ENCODE data around the gene LMNA. TPM values are rescaled to one million over a fixed set of nuclear protein-coding genes. Genes with fewer than 3 reads are reported as not detected.
A peak's percentile ranks its signal among the peaks of the same experiment; 100 is the strongest.

LMNA gene
- total and polyA plus RNA-seq, 7 donors: 108 to 241 (median 187) TPM

DNA sequence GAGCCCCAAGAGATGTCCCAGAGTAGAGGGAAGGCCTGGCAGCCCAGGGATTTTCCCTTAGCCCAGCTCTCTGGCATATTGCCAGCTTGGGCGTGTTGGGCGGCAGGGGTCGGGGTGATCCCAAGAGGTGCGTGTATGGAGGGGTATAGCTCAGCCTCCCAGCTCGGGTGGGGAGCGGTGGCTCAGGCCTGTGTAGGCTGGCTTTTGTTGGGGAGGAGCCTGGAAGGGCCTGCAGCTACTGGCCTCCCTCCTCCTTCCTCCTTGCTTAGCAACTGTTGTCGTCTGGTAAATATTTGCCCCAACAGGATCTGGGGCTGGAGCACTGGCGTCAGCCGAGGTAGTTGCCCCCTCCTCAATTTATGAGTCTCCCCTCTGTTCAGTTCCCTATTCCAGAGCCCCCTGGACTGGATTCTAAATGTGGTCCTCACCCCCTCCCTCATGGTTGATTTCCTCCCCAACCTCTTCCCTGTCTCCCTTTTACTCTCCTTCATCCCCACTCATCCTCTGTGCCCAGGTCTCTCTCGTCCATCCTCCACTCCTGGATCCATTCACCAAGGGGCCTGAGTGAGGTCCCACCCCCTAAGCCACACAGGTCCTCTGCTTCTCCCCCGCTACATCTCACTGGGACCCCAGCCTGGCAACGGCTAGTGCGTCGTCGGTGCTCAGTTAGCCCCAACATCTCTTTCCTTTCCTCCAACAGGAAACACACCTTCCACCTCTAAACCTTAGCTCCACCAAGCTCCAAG lies 10.3 kb upstream of the LMNA start:
- no peaks in the 10 kb centered on the region for H3K27me3 ChIP-seq
- H3K4me3 ChIP-seq: peak overlapping the region in 1 of 4 donors; percentile 23
- peak overlapping the region; percentile 93 to 97 (median 96) for H3K27ac ChIP-seq
- intact Hi-C loops (cut with DNase I): no loop called here
- peaks cover 0 to 74% (median 57%) of the 10 kb centered on the region in 4 donors for H3K4me1 ChIP-seq
- TF ChIP-seq POLR2AphosphoS5 (IDR thresholded peaks at IDR 0.05): peak; percentile 34 to 78 (median 56)
- TF ChIP-seq POLR2A (IDR thresholded peaks at IDR 0.05): no peak
- TF ChIP-seq, protein P1, sequence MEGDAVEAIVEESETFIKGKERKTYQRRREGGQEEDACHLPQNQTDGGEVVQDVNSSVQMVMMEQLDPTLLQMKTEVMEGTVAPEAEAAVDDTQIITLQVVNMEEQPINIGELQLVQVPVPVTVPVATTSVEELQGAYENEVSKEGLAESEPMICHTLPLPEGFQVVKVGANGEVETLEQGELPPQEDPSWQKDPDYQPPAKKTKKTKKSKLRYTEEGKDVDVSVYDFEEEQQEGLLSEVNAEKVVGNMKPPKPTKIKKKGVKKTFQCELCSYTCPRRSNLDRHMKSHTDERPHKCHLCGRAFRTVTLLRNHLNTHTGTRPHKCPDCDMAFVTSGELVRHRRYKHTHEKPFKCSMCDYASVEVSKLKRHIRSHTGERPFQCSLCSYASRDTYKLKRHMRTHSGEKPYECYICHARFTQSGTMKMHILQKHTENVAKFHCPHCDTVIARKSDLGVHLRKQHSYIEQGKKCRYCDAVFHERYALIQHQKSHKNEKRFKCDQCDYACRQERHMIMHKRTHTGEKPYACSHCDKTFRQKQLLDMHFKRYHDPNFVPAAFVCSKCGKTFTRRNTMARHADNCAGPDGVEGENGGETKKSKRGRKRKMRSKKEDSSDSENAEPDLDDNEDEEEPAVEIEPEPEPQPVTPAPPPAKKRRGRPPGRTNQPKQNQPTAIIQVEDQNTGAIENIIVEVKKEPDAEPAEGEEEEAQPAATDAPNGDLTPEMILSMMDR (IDR thresholded peaks at IDR 0.05): no peak
- peak in 1 of 4 donors; percentile 14 for TF ChIP-seq EP300 (IDR thresholded peaks at IDR 0.05)
- 34 to 45% methylated on average over 15 of the region's 15 CpGs for WGBS, 2 donors
- H3K36me3 ChIP-seq: no peaks in the 10 kb centered on the region
- peak; percentile 91 for DNase-seq
- H3K9me3 ChIP-seq: no peaks in the 10 kb centered on the region

DNA sequence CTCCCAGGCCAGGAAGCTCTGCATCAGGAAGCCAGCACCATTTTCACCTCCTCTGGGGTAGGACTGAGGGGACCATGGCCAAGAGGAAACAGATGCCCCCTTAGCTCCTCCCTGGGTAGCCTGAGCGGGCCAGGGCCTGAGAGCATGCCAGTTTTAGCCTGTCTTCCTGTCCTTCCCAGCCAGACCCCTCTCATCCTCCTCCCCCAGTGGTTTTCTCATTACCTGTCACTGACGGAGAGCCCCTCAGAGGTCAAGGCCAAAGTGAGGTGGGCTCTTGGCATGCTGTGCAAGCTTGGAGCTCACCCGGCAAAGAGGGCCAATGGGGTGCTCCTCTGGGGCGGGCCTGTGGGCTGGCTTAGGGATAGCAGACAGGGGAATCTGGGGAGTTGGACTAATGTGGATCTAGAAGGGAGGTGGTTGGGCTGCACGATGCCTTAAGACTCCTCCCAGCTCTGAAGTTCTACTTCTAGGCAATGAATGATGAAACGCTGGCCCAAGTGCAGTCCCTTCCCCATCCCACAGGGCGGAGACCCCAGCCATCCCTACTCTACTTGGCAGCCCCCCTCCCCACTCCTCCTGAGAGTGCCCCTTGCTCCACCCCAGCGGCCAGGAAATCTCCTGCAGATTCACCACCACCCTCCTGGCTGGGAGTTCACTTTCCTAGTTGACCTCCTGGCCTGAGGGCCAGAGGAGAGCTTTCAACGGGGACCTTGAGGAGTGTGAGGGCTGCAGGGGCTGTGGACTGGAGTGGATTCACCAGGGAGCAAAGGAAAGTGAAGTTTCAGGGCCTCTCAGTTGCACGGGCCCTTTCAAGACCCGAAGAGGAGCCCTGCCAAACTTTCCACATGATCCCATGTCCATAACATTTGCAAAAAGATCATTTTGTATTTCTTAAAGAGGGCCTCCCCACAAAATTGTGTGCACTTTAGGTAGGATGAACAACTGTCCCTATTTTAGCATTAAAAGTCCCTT lies 9.4 kb upstream of the LMNA start:
- H3K4me3 ChIP-seq: peak overlapping the region; percentile 20 to 46 (median 44)
- TF ChIP-seq POLR2AphosphoS5 (IDR thresholded peaks at IDR 0.05) (peak in 1 of 4 donors; percentile 32), EP300 (IDR thresholded peaks at IDR 0.05) (no peak)
- TF ChIP-seq, protein P1 (IDR thresholded peaks at IDR 0.05): peak in 1 of 4 experiments; percentile 7
- H3K27me3 ChIP-seq: no peaks in the 10 kb centered on the region
- 60 to 66% methylated on average over 11 of the region's 11 CpGs for WGBS, 2 donors
- no peaks in the 10 kb centered on the region for H3K9me3 ChIP-seq
- peak; percentile 78 for DNase-seq
- peak overlapping the region; percentile 93 to 97 (median 96) for H3K27ac ChIP-seq
- no peaks in the 10 kb centered on the region for H3K36me3 ChIP-seq
- intact Hi-C loops (cut with DNase I): no loop called here
- peaks cover 0 to 71% (median 57%) of the 10 kb centered on the region in 4 donors for H3K4me1 ChIP-seq

DNA sequence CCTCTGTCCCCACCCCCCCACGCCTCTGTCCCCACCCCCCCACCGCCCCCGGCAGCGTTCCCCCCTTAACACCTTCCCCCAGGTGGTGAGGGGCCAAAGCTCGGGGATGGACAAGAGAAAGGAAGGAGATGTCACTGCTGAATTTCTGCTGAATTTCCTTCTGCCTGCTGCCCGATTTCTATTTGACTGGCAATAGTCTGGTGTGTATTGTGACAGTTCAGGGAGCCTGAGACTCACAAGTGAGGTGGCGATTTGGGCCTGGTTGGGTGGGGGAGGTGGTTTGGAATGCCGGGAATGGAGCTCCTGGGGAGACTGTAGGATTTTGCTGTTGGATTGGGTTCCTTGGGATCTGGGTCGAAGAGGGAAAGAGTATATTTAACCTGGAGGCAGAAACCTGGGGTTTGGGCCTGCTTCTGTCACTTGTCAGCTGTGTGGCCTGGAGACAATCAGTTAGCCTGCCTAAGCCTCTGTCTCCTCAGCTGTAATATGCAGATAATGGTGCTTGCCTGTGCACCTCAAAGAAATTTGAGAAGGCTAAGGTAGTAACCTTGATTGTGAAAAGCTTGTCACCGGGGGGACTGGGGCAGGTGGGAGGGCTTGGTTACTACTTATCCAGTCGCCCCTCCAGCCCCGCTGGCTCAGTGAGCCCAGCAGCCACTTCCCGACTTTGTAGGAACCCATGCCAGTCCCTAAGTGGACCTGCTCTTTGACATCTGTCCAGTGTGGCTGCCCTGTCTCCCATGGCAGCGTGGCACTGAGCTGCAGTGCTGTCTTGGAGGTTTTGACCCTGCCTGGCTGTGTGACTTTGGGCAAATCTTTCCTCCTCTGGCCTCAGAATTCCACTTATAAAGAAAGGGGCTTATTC lies 7.7 kb upstream of the LMNA start:
- Histone ChIP-seq H3K27ac (peak overlapping the region; percentile 93 to 97 (median 96)), H3K27me3 (no peaks in the 10 kb centered on the region), H3K36me3 (no peaks in the 10 kb centered on the region), H3K9me3 (no peaks in the 10 kb centered on the region), H3K4me1 (peaks cover 0 to 63% (median 53%) of the 10 kb centered on the region in 4 donors), H3K4me3 (peak overlapping the region; percentile 3 to 46 (median 44))
- TF ChIP-seq EP300 (IDR thresholded peaks at IDR 0.05) (no peak), POLR2AphosphoS5 (IDR thresholded peaks at IDR 0.05) (no peak), POLR2A (IDR thresholded peaks at IDR 0.05) (no peak)
- TF ChIP-seq, protein P1 (IDR thresholded peaks at IDR 0.05): no peak
- peak; percentile 67 for DNase-seq
- 39 to 45% methylated on average over 14 of the region's 14 CpGs for WGBS, 2 donors
- intact Hi-C loops (cut with DNase I): no loop called here

DNA sequence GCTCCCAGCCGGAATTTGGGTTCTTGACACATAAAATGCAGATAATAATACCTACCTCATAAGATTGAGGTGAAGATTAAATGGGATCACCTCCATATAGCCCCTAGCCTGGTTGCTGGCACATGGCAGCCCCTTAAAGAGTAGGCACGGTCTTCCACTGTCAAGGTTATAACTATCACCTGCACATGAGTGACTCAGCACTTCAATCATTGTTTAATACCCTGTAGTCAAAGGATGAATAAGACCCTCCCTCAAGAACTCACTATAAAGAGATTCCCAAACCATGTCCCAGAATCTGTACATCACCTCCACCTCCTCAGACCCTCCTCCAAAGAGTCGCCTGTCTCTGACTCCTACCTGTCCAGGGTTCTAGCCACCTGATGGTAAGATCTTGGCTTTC lies 6.5 kb upstream of the LMNA start:
- Histone ChIP-seq H3K36me3 (no peaks in the 10 kb centered on the region), H3K27me3 (no peaks in the 10 kb centered on the region), H3K4me3 (no peak overlapping the region), H3K9me3 (no peaks in the 10 kb centered on the region), H3K4me1 (peaks cover 0 to 59% (median 47%) of the 10 kb centered on the region in 4 donors), H3K27ac (peak overlapping the region; percentile 20 to 97 (median 96))
- intact Hi-C loops (cut with DNase I): no loop called here
- TF ChIP-seq EP300 (IDR thresholded peaks at IDR 0.05) (no peak), POLR2A (IDR thresholded peaks at IDR 0.05) (no peak), POLR2AphosphoS5 (IDR thresholded peaks at IDR 0.05) (no peak)
- TF ChIP-seq, protein P1 (IDR thresholded peaks at IDR 0.05): no peak
- DNase-seq: no peak
- 87 to 89% methylated on average over 3 of the region's 3 CpGs for WGBS, 2 donors

All from sigmoid colon (tissue), 7 donors.